PC-3 (cell line): ENCODE results near the gene DPY19L3. TPM values are rescaled to one million over a fixed set of nuclear protein-coding genes. Genes with fewer than 3 reads are reported as not detected.

ENCODE experiments used
- ATAC-seq: fragments of 200-7000 bp; cut with Tn5 transposase; 2 replicates; pipeline ENCODE4 v1.9.1; 2020; ENCODE audit warnings: mild to moderate bottlenecking, moderate library complexity
- BruUV-seq: library from RNA; stranded (reverse); fragments of 400-500 nt; replicated peaks from 2 replicates; lab custom pipeline; 2021; lab: Mats Ljungman, UMichigan
- CTCF ChIA-PET: fragments of 300-600 bp; sonication (Branson Sonifier 250); formaldehyde crosslinking; loops from one replicate; lab custom pipeline; 2022; ENCODE audit warnings: antibody characterized with exemption; lab: Charles Lee
- POLR2A ChIA-PET: fragments of 300-600 bp; sonication (Branson Sonifier 250); formaldehyde crosslinking; loops from one replicate; lab custom pipeline; 2022; ENCODE audit warnings: antibody characterized with exemption; ENCODE audit not compliant: unreplicated experiment; lab: Charles Lee
- DNase-seq: peaks from one replicate; pipeline ENCODE4 v3.0.0-alpha.2; 2015
- H2AFZ ChIP-seq: fragments of 300-600 bp; sonication (generic); 2 replicates; pipeline ENCODE4 v1.6.0; 2016; ENCODE audit warnings: antibody characterized with exemption, low read length
- H3F3A ChIP-seq: fragments of 300-600 bp; sonication (generic); one replicate; pipeline ENCODE4 v1.6.0; 2017; ENCODE audit warnings: antibody characterized with exemption, low read length, control low read depth, mild to moderate bottlenecking; ENCODE audit not compliant: unreplicated experiment
- H3K27ac ChIP-seq: fragments of 300-600 bp; sonication (generic); 2 replicates; pipeline ENCODE4 v1.5.1; 2016; ENCODE audit warnings: mild to moderate bottlenecking, low read length
- H3K27me3 ChIP-seq: fragments of 300-600 bp; sonication (generic); 2 replicates; pipeline ENCODE4 v1.6.1; 2016; ENCODE audit warnings: low read length, mixed read lengths
- H3K36me3 ChIP-seq: fragments of 300-600 bp; sonication (generic); 2 replicates; pipeline ENCODE4 v1.6.1; 2016; ENCODE audit warnings: low read depth, mixed run types, low read length, mixed read lengths
- H3K4me1 ChIP-seq: fragments of 300-600 bp; sonication (generic); 2 replicates; pipeline ENCODE4 v1.5.1; 2016; ENCODE audit warnings: low read length; ENCODE audit not compliant: insufficient read depth
- H3K4me2 ChIP-seq: fragments of 300-600 bp; sonication (generic); 2 replicates; pipeline ENCODE4 v1.6.0; 2016; ENCODE audit warnings: low read length
- H3K4me3 ChIP-seq: fragments of 300-600 bp; sonication (generic); 2 replicates; pipeline ENCODE4 v1.5.1; 2016; ENCODE audit warnings: mild to moderate bottlenecking, low read length, mixed read lengths
- H3K79me2 ChIP-seq: fragments of 300-600 bp; sonication (generic); 2 replicates; pipeline ENCODE4 v1.6.1; 2017; ENCODE audit warnings: low read length, mixed read lengths
- H3K9ac ChIP-seq: fragments of 300-600 bp; sonication (generic); 2 replicates; pipeline ENCODE4 v1.6.0; 2016; ENCODE audit warnings: mild to moderate bottlenecking, low read length
- H3K9me2 ChIP-seq: fragments of 300-600 bp; sonication (generic); replicated peaks from 2 replicates; pipeline ENCODE4 v1.6.1; 2016; ENCODE audit warnings: mixed run types, low read length, mixed read lengths
- H3K9me3 ChIP-seq: fragments of 300-600 bp; sonication (generic); 2 replicates; pipeline ENCODE4 v1.6.1; 2016; ENCODE audit warnings: low read length, mixed read lengths
- H4K20me1 ChIP-seq: fragments of 300-600 bp; sonication (generic); 2 replicates; pipeline ENCODE4 v1.6.1; 2016; ENCODE audit warnings: low read length, mixed read lengths
- EZH2 ChIP-seq: fragments of 300-600 bp; sonication (generic); IDR thresholded peaks from one replicate; pipeline ENCODE4 v1.6.1; 2017; ENCODE audit warnings: antibody characterized with exemption, mild to moderate bottlenecking, low read length; ENCODE audit not compliant: unreplicated experiment
- EZH2phosphoT487 ChIP-seq: fragments of 300-600 bp; sonication (generic); IDR thresholded peaks from 2 replicates; pipeline ENCODE4 v1.6.1; 2018; ENCODE audit warnings: mild to moderate bottlenecking, antibody characterized with exemption, low read length, borderline replicate concordance
- intact Hi-C: fragments of 100-400 bp; cut with micrococcal nuclease; formaldehyde crosslinking; loops from 2 replicates; pipeline ENCODE4 v1.9.0; 2023
- total RNA-seq: library from RNA; depleted of rRNA; stranded (reverse); fragments of >200 nt; gene quantifications from 2 replicates; pipeline ENCODE4 v1.2.3, GENCODE V29; 2014
- TF ChIP-seq, protein P1 (sequence below): fragments of 300-600 bp; sonication (generic); conservative IDR thresholded peaks from 2 replicates; pipeline ENCODE4 v1.5.1; 2017; ENCODE audit warnings: antibody characterized with exemption, low read depth, mild to moderate bottlenecking, low read length

Gene DPY19L3
- total RNA-seq, 1 experiment from 2014 or later: 4.4 TPM

DNA sequence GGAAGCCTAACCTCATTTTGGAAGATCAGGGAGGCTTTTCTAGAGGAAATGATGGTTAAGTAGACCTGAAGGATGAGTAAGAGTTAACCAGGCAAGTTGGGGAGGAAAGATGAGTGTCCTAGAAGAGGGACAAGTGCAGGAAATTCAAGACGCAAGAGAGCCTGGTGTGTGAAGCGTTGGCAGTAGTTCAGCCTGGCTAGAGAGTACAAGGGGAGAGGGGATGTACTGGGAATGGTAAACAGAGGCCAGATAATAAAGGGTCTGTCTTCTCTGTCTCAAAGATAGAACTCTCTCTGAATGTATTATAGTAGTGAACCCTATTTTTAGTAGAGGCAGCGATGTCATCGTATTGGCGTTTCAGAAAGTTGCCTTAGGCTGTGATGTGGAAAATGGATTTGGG is 9.7 kb downstream of the DPY19L3 start:
- ChIA-PET POLR2A (no interaction called here), CTCF (no interaction called here)
- H3K9me3 ChIP-seq: no peaks in the 10 kb centered on the region
- H3K36me3 ChIP-seq: no peaks in the 10 kb centered on the region
- no peaks in the 10 kb centered on the region for H3K27me3 ChIP-seq
- H3K9me2 ChIP-seq: no peaks in the 10 kb centered on the region
- H3K4me3 ChIP-seq: no peak overlapping the region
- no peak overlapping the region for H3K9ac ChIP-seq
- no TSS peak for BruUV-seq
- intact Hi-C loops: no loop called here
- no peak overlapping the region for H3K27ac ChIP-seq
- H3K4me2 ChIP-seq: no peak overlapping the region
- H2AFZ ChIP-seq: no peak overlapping the region
- no peaks in the 10 kb centered on the region for H3K79me2 ChIP-seq
- ATAC-seq (no peak), DNase-seq (no peak)
- no peak for TF ChIP-seq EZH2phosphoT487
- TF ChIP-seq, protein P1, sequence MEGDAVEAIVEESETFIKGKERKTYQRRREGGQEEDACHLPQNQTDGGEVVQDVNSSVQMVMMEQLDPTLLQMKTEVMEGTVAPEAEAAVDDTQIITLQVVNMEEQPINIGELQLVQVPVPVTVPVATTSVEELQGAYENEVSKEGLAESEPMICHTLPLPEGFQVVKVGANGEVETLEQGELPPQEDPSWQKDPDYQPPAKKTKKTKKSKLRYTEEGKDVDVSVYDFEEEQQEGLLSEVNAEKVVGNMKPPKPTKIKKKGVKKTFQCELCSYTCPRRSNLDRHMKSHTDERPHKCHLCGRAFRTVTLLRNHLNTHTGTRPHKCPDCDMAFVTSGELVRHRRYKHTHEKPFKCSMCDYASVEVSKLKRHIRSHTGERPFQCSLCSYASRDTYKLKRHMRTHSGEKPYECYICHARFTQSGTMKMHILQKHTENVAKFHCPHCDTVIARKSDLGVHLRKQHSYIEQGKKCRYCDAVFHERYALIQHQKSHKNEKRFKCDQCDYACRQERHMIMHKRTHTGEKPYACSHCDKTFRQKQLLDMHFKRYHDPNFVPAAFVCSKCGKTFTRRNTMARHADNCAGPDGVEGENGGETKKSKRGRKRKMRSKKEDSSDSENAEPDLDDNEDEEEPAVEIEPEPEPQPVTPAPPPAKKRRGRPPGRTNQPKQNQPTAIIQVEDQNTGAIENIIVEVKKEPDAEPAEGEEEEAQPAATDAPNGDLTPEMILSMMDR: no peak
- TF ChIP-seq EZH2: no peak
- no peaks in the 10 kb centered on the region for H4K20me1 ChIP-seq
- no peaks in the 10 kb centered on the region for H3K4me1 ChIP-seq
- no peaks in the 10 kb centered on the region for H3F3A ChIP-seq

DNA sequence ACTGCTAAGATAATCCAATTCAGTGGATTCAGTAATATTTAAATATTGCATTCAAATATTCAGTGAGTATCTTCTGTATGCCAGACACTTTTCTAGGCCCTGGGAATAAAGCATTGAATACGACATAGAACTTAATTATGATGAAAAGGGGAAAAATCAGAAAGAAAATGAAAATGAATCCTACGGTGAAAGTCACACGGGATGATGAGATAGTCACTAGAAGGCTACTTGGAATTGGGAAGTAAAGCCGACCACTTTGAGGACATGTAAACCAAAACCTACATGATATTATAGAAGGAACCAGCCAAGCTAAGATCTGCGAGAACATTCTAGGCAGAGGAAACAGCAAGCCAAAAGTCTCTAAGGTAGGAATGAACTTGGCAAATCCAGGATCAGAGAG is 10.1 kb downstream of the DPY19L3 start:
- POLR2A ChIA-PET: no interaction called here
- H3K9me3 ChIP-seq: no peaks in the 10 kb centered on the region
- CTCF ChIA-PET: no interaction called here
- H3K27me3 ChIP-seq: no peaks in the 10 kb centered on the region
- ATAC-seq (no peak), DNase-seq (no peak)
- intact Hi-C loops: no loop called here
- H2AFZ ChIP-seq: no peak overlapping the region
- no peaks in the 10 kb centered on the region for H3K79me2 ChIP-seq
- no peaks in the 10 kb centered on the region for H3K9me2 ChIP-seq
- no peaks in the 10 kb centered on the region for H3K4me1 ChIP-seq
- H3K27ac ChIP-seq: no peak overlapping the region
- H3F3A ChIP-seq: no peaks in the 10 kb centered on the region
- TF ChIP-seq, protein P1: no peak
- TF ChIP-seq EZH2: no peak
- no peak for TF ChIP-seq EZH2phosphoT487
- H3K4me2 ChIP-seq: no peak overlapping the region
- H4K20me1 ChIP-seq: no peaks in the 10 kb centered on the region
- BruUV-seq: no TSS peak
- H3K36me3 ChIP-seq: no peaks in the 10 kb centered on the region
- H3K9ac ChIP-seq: no peak overlapping the region
- no peak overlapping the region for H3K4me3 ChIP-seq

DNA sequence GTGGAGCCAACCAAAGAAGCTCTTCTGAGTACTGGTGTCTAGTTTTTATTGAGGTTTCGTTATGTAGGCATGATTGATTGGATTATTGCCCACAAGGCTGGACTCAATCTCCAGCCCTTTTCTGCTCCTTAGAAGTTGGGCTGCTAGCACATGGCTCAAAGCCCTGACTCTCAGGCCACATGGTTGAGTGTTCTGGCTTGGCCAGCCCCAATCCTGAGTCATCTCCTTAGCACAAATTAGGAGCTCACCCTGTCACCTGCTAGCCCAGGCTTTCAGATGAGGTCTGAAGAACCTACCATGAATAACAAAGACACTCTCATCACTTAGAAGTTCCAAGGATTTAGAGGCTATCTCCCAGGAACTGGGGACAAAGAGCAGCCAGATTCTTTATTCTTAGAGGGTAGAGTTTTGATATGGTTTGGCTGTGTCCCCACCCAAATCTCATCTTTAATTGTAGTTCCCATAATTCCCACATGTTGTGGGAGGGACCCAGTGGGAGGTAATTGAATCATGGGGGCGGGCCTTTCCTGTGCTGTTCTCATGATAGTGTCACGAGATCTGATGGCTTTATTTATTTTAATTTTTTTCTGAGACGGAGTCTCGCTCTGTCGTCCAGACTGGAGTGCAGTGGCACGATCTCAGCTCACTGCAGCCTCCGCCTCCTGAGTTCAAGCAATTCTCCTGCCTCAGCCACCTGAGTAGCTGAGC is 11.3 kb downstream of the DPY19L3 start:
- H3K27me3 ChIP-seq: no peaks in the 10 kb centered on the region
- H3K4me3 ChIP-seq: no peak overlapping the region
- no peaks in the 10 kb centered on the region for H3K9me2 ChIP-seq
- CTCF ChIA-PET: no interaction called here
- H3K4me2 ChIP-seq: no peak overlapping the region
- H3K27ac ChIP-seq: no peak overlapping the region
- no peaks in the 10 kb centered on the region for H3F3A ChIP-seq
- no peak for DNase-seq
- H3K9me3 ChIP-seq: no peaks in the 10 kb centered on the region
- ATAC-seq: no peak
- TF ChIP-seq EZH2 (no peak), EZH2phosphoT487 (no peak)
- TF ChIP-seq, protein P1: no peak
- no peaks in the 10 kb centered on the region for H3K36me3 ChIP-seq
- H3K79me2 ChIP-seq: no peaks in the 10 kb centered on the region
- no TSS peak for BruUV-seq
- H3K4me1 ChIP-seq: no peaks in the 10 kb centered on the region
- H4K20me1 ChIP-seq: no peaks in the 10 kb centered on the region
- intact Hi-C loops: no loop called here
- H3K9ac ChIP-seq: no peak overlapping the region
- H2AFZ ChIP-seq: no peak overlapping the region
- POLR2A ChIA-PET: no interaction called here
